OCI-LY1 (cell line): ENCODE results near the gene IER3.

Experiments
- EZH2 ChIP-seq: fragments of 200-600 bp; sonication (generic), shearing (Covaris generic); IDR thresholded peaks from 2 replicates; pipeline ENCODE4 v1.8.0; 2017; ENCODE audit warnings: borderline replicate concordance, mixed run types, mild to moderate bottlenecking, antibody characterized with exemption, low read length, moderate library complexity, mixed read lengths
- TF ChIP-seq, protein P1 (sequence below): fragments of 200-600 bp; sonication (generic), shearing (Covaris generic); IDR thresholded peaks from 2 replicates; pipeline ENCODE4 v1.5.1; 2017; ENCODE audit warnings: mild to moderate bottlenecking, antibody characterized with exemption, low read length, moderate library complexity, mixed read lengths

GRCh38 chr6:30707281-30707850 lies 37.0 kb downstream of the IER3 start:
- TF ChIP-seq, protein P1, sequence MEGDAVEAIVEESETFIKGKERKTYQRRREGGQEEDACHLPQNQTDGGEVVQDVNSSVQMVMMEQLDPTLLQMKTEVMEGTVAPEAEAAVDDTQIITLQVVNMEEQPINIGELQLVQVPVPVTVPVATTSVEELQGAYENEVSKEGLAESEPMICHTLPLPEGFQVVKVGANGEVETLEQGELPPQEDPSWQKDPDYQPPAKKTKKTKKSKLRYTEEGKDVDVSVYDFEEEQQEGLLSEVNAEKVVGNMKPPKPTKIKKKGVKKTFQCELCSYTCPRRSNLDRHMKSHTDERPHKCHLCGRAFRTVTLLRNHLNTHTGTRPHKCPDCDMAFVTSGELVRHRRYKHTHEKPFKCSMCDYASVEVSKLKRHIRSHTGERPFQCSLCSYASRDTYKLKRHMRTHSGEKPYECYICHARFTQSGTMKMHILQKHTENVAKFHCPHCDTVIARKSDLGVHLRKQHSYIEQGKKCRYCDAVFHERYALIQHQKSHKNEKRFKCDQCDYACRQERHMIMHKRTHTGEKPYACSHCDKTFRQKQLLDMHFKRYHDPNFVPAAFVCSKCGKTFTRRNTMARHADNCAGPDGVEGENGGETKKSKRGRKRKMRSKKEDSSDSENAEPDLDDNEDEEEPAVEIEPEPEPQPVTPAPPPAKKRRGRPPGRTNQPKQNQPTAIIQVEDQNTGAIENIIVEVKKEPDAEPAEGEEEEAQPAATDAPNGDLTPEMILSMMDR, result no peak
- TF ChIP-seq EZH2, result no peak
